K562 (cell line): ENCODE measurements around the gene LRRC58. TPM values are rescaled to one million over a fixed set of nuclear protein-coding genes. Genes with fewer than 3 reads are reported as not detected.

Experiments
- DDX20 ChIP-seq: fragments of 450-650 bp; IDR thresholded peaks from 2 replicates; pipeline ENCODE4 v1.6.1; 2016; ENCODE audit warnings: missing genetic modification characterization, low read depth, mild to moderate bottlenecking, missing compliant biosample characterization, moderate library complexity
- EWSR1 ChIP-seq: fragments of 450-650 bp; IDR thresholded peaks from 2 replicates; pipeline ENCODE4 v1.6.1; 2018; ENCODE audit warnings: borderline replicate concordance, mild to moderate bottlenecking, low read depth, moderate library complexity; ENCODE audit not compliant: partially characterized antibody
- GMEB1 ChIP-seq: fragments of 250-450 bp; sonication (Bioruptor Pico); IDR thresholded peaks from 2 replicates; pipeline ENCODE4 v1.4.0; 2020; ENCODE audit warnings: mild to moderate bottlenecking
- HDAC1 ChIP-seq, 2 experiments: fragments of 450-650 bp; IDR thresholded peaks; 2 replicates each; pipeline ENCODE4 v1.6.1; 2016 to 2017; ENCODE audit warnings: inconsistent platforms in 1 of 2, mild to moderate bottlenecking in 1 of 2, moderate library complexity in 1 of 2
- LARP7 ChIP-seq: fragments of 450-650 bp; IDR thresholded peaks from 2 replicates; pipeline ENCODE4 v1.6.1; 2016
- MAX ChIP-seq: sonication (generic); formaldehyde crosslinking; IDR thresholded peaks from 2 replicates; pipeline ENCODE4 v1.9.0; 2022; ENCODE audit warnings: mild to moderate bottlenecking, missing genetic modification reagents
- MCM7 ChIP-seq, 2 experiments: fragments of 450-650 bp; IDR thresholded peaks; 2 replicates each; pipeline ENCODE4 v1.6.1; 2016 to 2018
- NONO ChIP-seq, 2 experiments: fragments of 200-400 bp in 1 of 2; fragments of 450-650 bp in 1 of 2; formaldehyde crosslinking in 1 of 2; IDR thresholded peaks; 2 replicates each; pipeline ENCODE4 v1.6.1; 2017; ENCODE audit warnings: low read depth in 2 of 2, mild to moderate bottlenecking in 2 of 2, moderate library complexity in 2 of 2, low read length in 1 of 2
- RB1 ChIP-seq: fragments of 450-650 bp; IDR thresholded peaks from 2 replicates; pipeline ENCODE4 v1.6.1; 2017; ENCODE audit warnings: low read depth, mild to moderate bottlenecking
- RBBP5 ChIP-seq: fragments of 200-600 bp; sonication (generic); IDR thresholded peaks from 2 replicates; pipeline ENCODE4 v1.6.1; 2012; ENCODE audit warnings: borderline replicate concordance, mild to moderate bottlenecking, low read length, control low read depth, inconsistent platforms; ENCODE audit not compliant: insufficient read depth, poor library complexity, severe bottlenecking
- RNF219 ChIP-seq: fragments of 250-450 bp; sonication (Bioruptor Pico); IDR thresholded peaks from 2 replicates; pipeline ENCODE4 v1.5.0; 2022; ENCODE audit warnings: mild to moderate bottlenecking
- SFPQ ChIP-seq: fragments of 200-400 bp; formaldehyde crosslinking; IDR thresholded peaks from 2 replicates; pipeline ENCODE4 v1.6.1; 2017; ENCODE audit warnings: mild to moderate bottlenecking, low read depth, low read length, moderate library complexity
- SIN3B ChIP-seq: fragments of 450-650 bp; IDR thresholded peaks from 2 replicates; pipeline ENCODE4 v1.6.1; 2017; ENCODE audit warnings: low read depth, mild to moderate bottlenecking, moderate library complexity
- ZNF197 ChIP-seq: fragments of 200-800 bp; sonication (Bioruptor generic); IDR thresholded peaks from 2 replicates; pipeline ENCODE4 v1.6.1; 2016; ENCODE audit warnings: low read depth, missing genetic modification characterization, missing compliant biosample characterization
- ZNF239 ChIP-seq: fragments of 250-450 bp; sonication (Bioruptor Pico); IDR thresholded peaks from 2 replicates; pipeline ENCODE4 v1.4.0; 2020; ENCODE audit warnings: mild to moderate bottlenecking
- ZNF449 ChIP-seq: fragments of 250-450 bp; sonication (Bioruptor Pico); IDR thresholded peaks from 2 replicates; pipeline ENCODE4 v1.8.0; 2022; ENCODE audit warnings: moderate library complexity, mild to moderate bottlenecking, inconsistent platforms
- polyA plus RNA-seq, 8 experiments: library from polyadenylated mRNA; depleted of rRNA in 4 of 8; stranded (reverse) in 5 of 8; unstranded in 3 of 8; fragments of >200 nt; fragmentation: Nextera tagmentation in 2 of 8; fragmentation: Illumina TruSeq in 1 of 8; extraction: Ambion mirVana in 2 of 8; extraction: Trizol in 1 of 8; gene quantifications; 2 replicates each; pipeline versions ENCODE4 v1.2.1 to v1.2.3, GENCODE V29; 2011 to 2014; ENCODE audit warnings: inconsistent platforms in 1 of 8, missing spikeins in 1 of 8
- total RNA-seq, 7 experiments: library from RNA; depleted of rRNA in 6 of 7; stranded (reverse); fragments of >200 nt in 6 of 7; fragmentation: Illumina TruSeq in 2 of 7; extraction: Trizol in 2 of 7; gene quantifications; 2 replicates each; pipeline versions ENCODE4 v1.2.1 to v1.2.3, GENCODE V29; 2011 to 2021; ENCODE audit warnings: low replicate concordance in 1 of 7

LRRC58 gene
- total and polyA plus RNA-seq, 9 of the 15 experiments (the other 6 are each of a cell fraction or from before 2014, with no cell fraction given), result 5.6 to 26.6 (median 14.8) TPM

- TF ChIP-seq RNF219 (no peak), LARP7 (no peak), HDAC1 (IDR thresholded peaks at IDR 0.05) (no peak; a peak in 1 of 4 replicates), SIN3B (0 out of 2 replicates have a peak, but pooled peaks have one; percentile 20), MAX (peak; percentile 71; the same call in 1 of the 2 replicates), ZNF239 (CRISPR knock-in tag) (no peak), RB1 (peak; percentile 81), RBBP5 (peak; percentile 75), EWSR1 (no peak), DDX20 (tag) (no peak), ZNF197 (CRISPR knock-in tag) (no peak), MCM7 (IDR thresholded peaks at IDR 0.05) (no peak), GMEB1 (CRISPR knock-in tag) (no peak), ZNF449 (CRISPR knock-in tag) (no peak), NONO (IDR thresholded peaks at IDR 0.05; ENCODE audit: low read depth in 2 of 2, low read length in 1 of 2) (peak; percentile 1 to 81; a peak in 3 of 4 replicates), SFPQ (no peak)
These were observed at the start of gene LRRC58 (continued) for GRCh38 chr3:120348991-120349854.
